Hepatocyte (in vitro differentiated cells): Measurements from ENCODE around the gene MB21D2. TPM values are rescaled to one million over a fixed set of nuclear protein-coding genes. Genes with fewer than 3 reads are reported as not detected.

Experiments
- DNase-seq: peaks from one replicate; pipeline ENCODE4 v3.0.0-alpha.2; 2016; ENCODE audit warnings: low spot score
- H2AFZ ChIP-seq: fragments of 200-600 bp; sonication (generic); 2 replicates; pipeline ENCODE4 v1.6.0; 2016; ENCODE audit warnings: antibody characterized with exemption, mild to moderate bottlenecking
- H3K27ac ChIP-seq: fragments of 200-600 bp; sonication (generic); 2 replicates; pipeline ENCODE4 v1.5.1; 2016; ENCODE audit warnings: mild to moderate bottlenecking
- H3K27me3 ChIP-seq: fragments of 200-600 bp; sonication (generic); 2 replicates; pipeline ENCODE4 v1.6.1; 2016
- H3K36me3 ChIP-seq: fragments of 200-600 bp; sonication (generic); replicated peaks from 2 replicates; pipeline ENCODE4 v1.5.1; 2016; ENCODE audit warnings: low read depth; ENCODE audit not compliant: insufficient read depth
- H3K4me1 ChIP-seq: fragments of 200-600 bp; sonication (generic); 2 replicates; pipeline ENCODE4 v1.5.1; 2016; ENCODE audit warnings: mild to moderate bottlenecking, moderate library complexity; ENCODE audit not compliant: insufficient read depth
- H3K4me2 ChIP-seq: fragments of 200-600 bp; sonication (generic); 2 replicates; pipeline ENCODE4 v1.6.0; 2016
- H3K4me3 ChIP-seq: fragments of 200-600 bp; sonication (generic); 2 replicates; pipeline ENCODE4 v1.5.1; 2016; ENCODE audit warnings: mild to moderate bottlenecking
- H3K79me2 ChIP-seq: fragments of 200-600 bp; sonication (generic); 2 replicates; pipeline ENCODE4 v1.6.0; 2017; ENCODE audit warnings: mild to moderate bottlenecking
- H3K9me2 ChIP-seq: fragments of 200-600 bp; sonication (generic); replicated peaks from 2 replicates; pipeline ENCODE4 v1.6.0; 2017; ENCODE audit warnings: mild to moderate bottlenecking; ENCODE audit not compliant: insufficient read depth
- H3K9me3 ChIP-seq: fragments of 200-600 bp; sonication (generic); 2 replicates; pipeline ENCODE4 v1.5.1; 2016; ENCODE audit warnings: low read depth, mild to moderate bottlenecking
- H4K20me1 ChIP-seq: fragments of 200-600 bp; sonication (generic); 2 replicates; pipeline ENCODE4 v1.6.0; 2016; ENCODE audit warnings: mild to moderate bottlenecking; ENCODE audit not compliant: insufficient read depth, poor library complexity, severe bottlenecking
- EZH2 ChIP-seq: fragments of 200-600 bp; sonication (generic); IDR thresholded peaks from 2 replicates; pipeline ENCODE4 v1.6.1; 2016; ENCODE audit warnings: antibody characterized with exemption, mild to moderate bottlenecking, borderline replicate concordance
- EZH2phosphoT487 ChIP-seq: fragments of 200-600 bp; sonication (generic); IDR thresholded peaks from one replicate; pipeline ENCODE4 v1.6.1; 2018; ENCODE audit warnings: antibody characterized with exemption, mild to moderate bottlenecking, low read depth, moderate library complexity; ENCODE audit not compliant: unreplicated experiment, severe bottlenecking
- WGBS: methylation state at CpG from one replicate; pipeline ENCODE4 v1.1.6; 2016; ENCODE audit warnings: low lambda C conversion rate; ENCODE audit errors: missing lambda C conversion rate; 5-methylcytosine and 5-hydroxymethylcytosine counted together
- polyA plus RNA-seq: library from polyadenylated mRNA; unstranded; fragments of >200 nt; fragmentation: Nextera tagmentation; extraction: Ambion mirVana; gene quantifications from 2 replicates; pipeline ENCODE4 v1.2.1, GENCODE V29; 2016
- total RNA-seq: library from RNA; depleted of rRNA; stranded (reverse); fragments of >200 nt; gene quantifications from 2 replicates; pipeline ENCODE4 v1.2.3, GENCODE V29; 2014
- TF ChIP-seq, protein P1 (sequence below): fragments of 200-600 bp; sonication (generic); IDR thresholded peaks from 2 replicates; pipeline ENCODE4 v1.5.1; 2016; ENCODE audit warnings: antibody characterized with exemption, mild to moderate bottlenecking; ENCODE audit not compliant: poor library complexity

The MB21D2 gene
- total and polyA plus RNA-seq, 2 experiments from 2014 or later = 9.1 to 22.1 TPM

DNA sequence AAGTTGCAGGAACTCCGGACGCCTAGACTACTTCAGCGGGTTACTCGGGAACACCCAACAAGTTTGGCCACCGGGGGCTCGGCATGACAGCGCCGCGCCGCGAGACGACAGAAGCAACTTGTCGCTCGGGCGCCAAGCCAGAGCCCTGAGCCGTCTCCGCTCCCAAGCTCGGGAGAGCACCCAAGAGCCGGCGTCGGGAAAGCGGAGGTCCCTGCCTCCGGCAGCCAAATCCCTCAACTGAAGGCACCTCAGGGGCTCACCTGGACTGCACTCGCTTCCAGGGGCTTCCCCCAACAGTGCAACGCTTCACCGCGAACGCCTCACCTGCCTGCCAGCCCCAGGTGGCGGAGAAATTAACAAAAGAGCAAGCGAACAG, 640 bp downstream of the MB21D2 start:
- Histone ChIP-seq H3K79me2 (peaks cover 51% of the 10 kb centered on the region), H3K4me1 (peaks cover 19% of the 10 kb centered on the region), H3K4me2 (peak overlapping the region; percentile 94), H4K20me1 (peaks cover 15% of the 10 kb centered on the region), H3K27ac (peak overlapping the region; percentile 99), H3K27me3 (no peaks in the 10 kb centered on the region), H2AFZ (peak overlapping the region; percentile 77), H3K9me2 (no peaks in the 10 kb centered on the region), H3K36me3 (no peaks in the 10 kb centered on the region), H3K9me3 (no peaks in the 10 kb centered on the region), H3K4me3 (peak overlapping the region; percentile 98)
- TF ChIP-seq, protein P1, sequence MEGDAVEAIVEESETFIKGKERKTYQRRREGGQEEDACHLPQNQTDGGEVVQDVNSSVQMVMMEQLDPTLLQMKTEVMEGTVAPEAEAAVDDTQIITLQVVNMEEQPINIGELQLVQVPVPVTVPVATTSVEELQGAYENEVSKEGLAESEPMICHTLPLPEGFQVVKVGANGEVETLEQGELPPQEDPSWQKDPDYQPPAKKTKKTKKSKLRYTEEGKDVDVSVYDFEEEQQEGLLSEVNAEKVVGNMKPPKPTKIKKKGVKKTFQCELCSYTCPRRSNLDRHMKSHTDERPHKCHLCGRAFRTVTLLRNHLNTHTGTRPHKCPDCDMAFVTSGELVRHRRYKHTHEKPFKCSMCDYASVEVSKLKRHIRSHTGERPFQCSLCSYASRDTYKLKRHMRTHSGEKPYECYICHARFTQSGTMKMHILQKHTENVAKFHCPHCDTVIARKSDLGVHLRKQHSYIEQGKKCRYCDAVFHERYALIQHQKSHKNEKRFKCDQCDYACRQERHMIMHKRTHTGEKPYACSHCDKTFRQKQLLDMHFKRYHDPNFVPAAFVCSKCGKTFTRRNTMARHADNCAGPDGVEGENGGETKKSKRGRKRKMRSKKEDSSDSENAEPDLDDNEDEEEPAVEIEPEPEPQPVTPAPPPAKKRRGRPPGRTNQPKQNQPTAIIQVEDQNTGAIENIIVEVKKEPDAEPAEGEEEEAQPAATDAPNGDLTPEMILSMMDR = no peak
- TF ChIP-seq EZH2phosphoT487 = no peak
- no peak for TF ChIP-seq EZH2
- peak; percentile 80 for DNase-seq
- under 1% methylated on average over 30 of the region's 30 CpGs for WGBS

DNA sequence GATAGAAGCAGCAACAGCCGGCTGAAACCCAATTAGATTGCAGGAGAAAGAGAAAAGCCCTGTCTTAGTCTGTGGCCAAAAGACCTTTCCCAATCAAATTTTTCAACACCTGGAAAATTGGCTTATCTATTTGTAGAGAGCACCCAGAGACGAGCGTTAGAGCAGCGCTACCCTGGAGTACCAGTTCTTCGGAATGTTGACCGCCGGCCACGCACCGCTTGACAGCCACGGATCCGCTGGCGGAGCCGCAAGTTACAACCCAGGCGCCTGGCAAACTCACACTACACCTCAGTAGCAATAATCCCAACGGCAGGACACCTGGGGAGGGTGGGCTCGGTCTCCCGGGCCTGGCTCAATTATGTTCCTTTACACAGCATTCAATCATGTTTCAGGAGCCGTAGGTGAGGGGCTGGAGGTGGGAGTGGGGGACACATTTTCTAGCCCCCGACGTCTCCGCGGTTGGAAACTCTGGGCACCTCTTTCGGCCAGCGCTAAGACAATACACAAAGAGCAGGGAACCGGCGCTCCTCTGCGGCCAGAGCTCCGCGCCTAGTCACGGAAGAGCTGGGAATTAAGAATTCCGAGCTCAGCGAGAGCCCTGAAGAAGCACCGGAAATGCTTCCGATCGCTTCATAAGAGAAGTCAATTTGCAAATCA, 1.2 kb downstream of the MB21D2 start:
- DNase-seq = peak; percentile 58
- peak overlapping the region; percentile 99 for H3K27ac ChIP-seq
- H3K4me2 ChIP-seq = peak overlapping the region; percentile 94
- H2AFZ ChIP-seq = peak overlapping the region; percentile 77
- H3K4me1 ChIP-seq = peaks cover 14% of the 10 kb centered on the region
- H3K79me2 ChIP-seq = peaks cover 56% of the 10 kb centered on the region
- H4K20me1 ChIP-seq = peaks cover 15% of the 10 kb centered on the region
- TF ChIP-seq EZH2phosphoT487 (no peak), EZH2 (no peak)
- TF ChIP-seq, protein P1 = no peak
- H3K9me2 ChIP-seq = no peaks in the 10 kb centered on the region
- WGBS = 1% methylated on average over 35 of the region's 35 CpGs
- no peaks in the 10 kb centered on the region for H3K9me3 ChIP-seq
- H3K4me3 ChIP-seq = peak overlapping the region; percentile 98
- no peaks in the 10 kb centered on the region for H3K27me3 ChIP-seq
- H3K36me3 ChIP-seq = no peaks in the 10 kb centered on the region

DNA sequence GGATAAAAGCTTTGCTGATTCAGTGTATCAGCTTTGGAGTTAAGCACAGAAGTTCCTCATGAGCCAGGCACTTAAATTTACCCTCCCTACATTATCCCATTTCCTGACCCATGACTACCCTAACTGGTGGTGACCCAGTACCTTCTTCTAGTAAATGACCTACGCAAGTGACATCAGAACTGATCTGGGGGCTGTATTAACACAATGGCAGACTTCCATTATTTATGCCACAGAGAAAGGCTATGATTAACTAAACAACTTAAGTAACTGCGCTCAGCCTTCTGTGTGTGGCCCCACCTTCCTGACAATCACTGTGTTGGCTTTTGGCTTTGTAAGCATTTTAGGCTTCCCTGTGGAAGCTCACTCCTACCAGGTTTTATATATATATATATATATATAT, 1.9 kb downstream of the MB21D2 start:
- H3K4me3 ChIP-seq = peak overlapping the region; percentile 98
- H3K27ac ChIP-seq = peak overlapping the region; percentile 99
- TF ChIP-seq, protein P1 = no peak
- TF ChIP-seq EZH2phosphoT487 (no peak), EZH2 (no peak)
- WGBS = 21% methylated on average over 2 of the region's 2 CpGs
- no peaks in the 10 kb centered on the region for H3K9me2 ChIP-seq
- H3K4me2 ChIP-seq = peak overlapping the region; percentile 94
- H3K36me3 ChIP-seq = no peaks in the 10 kb centered on the region
- no peaks in the 10 kb centered on the region for H3K9me3 ChIP-seq
- H3K4me1 ChIP-seq = peaks cover 13% of the 10 kb centered on the region
- H4K20me1 ChIP-seq = peaks cover 15% of the 10 kb centered on the region
- no peaks in the 10 kb centered on the region for H3K27me3 ChIP-seq
- peaks cover 64% of the 10 kb centered on the region for H3K79me2 ChIP-seq
- DNase-seq = no peak
- H2AFZ ChIP-seq = peak overlapping the region; percentile 77
